ENCODE data around the gene PCSK4. TPM values are rescaled to one million over a fixed set of nuclear protein-coding genes. Genes with fewer than 3 reads are reported as not detected.

PCSK4 gene
- total and polyA plus RNA-seq, 2 of the 13 experiments (the other 11 are each of a cell fraction or from before 2014, with no cell fraction given): 2.0 to 2.7 TPM

DNA sequence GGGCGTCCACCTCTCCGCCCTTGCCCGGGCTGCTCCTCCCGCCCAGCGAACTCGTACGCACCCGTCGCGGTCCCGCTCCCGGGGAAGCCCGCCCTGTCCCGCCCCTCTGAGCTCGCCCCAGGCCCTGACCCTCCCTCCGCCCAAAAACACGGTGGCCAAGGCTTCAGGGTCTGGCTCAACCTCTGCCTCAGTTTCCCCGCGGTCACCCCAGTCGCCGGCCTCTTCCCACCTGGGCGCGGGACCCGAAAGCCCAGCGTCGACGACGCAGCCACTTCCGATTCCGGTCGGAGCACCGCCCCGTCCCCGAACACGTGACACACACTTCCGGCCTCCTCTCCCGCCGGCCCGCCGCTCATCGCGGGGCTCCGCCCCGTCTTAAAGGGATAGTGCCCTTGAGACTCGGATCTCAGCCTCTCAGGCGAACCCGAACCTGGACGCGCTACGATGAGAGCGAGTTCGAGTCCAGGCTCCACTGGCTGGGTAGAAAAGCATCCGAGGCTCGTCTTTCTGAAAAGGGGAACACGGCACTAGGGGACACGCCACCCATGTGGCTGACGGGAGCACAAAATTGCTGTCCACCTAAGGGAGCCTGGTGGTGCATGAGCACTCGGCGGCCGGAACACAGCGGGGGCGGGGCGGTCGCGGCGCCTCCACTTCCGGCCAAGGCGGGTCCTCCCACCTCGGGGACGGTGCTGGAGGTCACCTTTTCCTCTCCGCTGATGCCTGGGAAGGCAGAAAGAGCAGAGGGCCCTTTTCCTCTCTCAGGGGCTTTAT is 11.0 kb downstream of the PCSK4 start, which contains the start of gene C19orf25 (continued):
- TF ChIP-seq, protein P1, sequence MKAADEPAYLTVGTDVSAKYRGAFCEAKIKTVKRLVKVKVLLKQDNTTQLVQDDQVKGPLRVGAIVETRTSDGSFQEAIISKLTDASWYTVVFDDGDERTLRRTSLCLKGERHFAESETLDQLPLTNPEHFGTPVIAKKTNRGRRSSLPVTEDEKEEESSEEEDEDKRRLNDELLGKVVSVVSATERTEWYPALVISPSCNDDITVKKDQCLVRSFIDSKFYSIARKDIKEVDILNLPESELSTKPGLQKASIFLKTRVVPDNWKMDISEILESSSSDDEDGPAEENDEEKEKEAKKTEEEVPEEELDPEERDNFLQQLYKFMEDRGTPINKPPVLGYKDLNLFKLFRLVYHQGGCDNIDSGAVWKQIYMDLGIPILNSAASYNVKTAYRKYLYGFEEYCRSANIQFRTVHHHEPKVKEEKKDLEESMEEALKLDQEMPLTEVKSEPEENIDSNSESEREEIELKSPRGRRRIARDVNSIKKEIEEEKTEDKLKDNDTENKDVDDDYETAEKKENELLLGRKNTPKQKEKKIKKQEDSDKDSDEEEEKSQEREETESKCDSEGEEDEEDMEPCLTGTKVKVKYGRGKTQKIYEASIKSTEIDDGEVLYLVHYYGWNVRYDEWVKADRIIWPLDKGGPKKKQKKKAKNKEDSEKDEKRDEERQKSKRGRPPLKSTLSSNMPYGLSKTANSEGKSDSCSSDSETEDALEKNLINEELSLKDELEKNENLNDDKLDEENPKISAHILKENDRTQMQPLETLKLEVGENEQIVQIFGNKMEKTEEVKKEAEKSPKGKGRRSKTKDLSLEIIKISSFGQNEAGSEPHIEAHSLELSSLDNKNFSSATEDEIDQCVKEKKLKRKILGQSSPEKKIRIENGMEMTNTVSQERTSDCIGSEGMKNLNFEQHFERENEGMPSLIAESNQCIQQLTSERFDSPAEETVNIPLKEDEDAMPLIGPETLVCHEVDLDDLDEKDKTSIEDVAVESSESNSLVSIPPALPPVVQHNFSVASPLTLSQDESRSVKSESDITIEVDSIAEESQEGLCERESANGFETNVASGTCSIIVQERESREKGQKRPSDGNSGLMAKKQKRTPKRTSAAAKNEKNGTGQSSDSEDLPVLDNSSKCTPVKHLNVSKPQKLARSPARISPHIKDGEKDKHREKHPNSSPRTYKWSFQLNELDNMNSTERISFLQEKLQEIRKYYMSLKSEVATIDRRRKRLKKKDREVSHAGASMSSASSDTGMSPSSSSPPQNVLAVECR (CRISPR knock-in tag; IDR thresholded peaks at IDR 0.05; ENCODE audit: borderline replicate concordance): peak; percentile 84; the same call in 1 of the 2 replicates
- TF ChIP-seq, protein P2, sequence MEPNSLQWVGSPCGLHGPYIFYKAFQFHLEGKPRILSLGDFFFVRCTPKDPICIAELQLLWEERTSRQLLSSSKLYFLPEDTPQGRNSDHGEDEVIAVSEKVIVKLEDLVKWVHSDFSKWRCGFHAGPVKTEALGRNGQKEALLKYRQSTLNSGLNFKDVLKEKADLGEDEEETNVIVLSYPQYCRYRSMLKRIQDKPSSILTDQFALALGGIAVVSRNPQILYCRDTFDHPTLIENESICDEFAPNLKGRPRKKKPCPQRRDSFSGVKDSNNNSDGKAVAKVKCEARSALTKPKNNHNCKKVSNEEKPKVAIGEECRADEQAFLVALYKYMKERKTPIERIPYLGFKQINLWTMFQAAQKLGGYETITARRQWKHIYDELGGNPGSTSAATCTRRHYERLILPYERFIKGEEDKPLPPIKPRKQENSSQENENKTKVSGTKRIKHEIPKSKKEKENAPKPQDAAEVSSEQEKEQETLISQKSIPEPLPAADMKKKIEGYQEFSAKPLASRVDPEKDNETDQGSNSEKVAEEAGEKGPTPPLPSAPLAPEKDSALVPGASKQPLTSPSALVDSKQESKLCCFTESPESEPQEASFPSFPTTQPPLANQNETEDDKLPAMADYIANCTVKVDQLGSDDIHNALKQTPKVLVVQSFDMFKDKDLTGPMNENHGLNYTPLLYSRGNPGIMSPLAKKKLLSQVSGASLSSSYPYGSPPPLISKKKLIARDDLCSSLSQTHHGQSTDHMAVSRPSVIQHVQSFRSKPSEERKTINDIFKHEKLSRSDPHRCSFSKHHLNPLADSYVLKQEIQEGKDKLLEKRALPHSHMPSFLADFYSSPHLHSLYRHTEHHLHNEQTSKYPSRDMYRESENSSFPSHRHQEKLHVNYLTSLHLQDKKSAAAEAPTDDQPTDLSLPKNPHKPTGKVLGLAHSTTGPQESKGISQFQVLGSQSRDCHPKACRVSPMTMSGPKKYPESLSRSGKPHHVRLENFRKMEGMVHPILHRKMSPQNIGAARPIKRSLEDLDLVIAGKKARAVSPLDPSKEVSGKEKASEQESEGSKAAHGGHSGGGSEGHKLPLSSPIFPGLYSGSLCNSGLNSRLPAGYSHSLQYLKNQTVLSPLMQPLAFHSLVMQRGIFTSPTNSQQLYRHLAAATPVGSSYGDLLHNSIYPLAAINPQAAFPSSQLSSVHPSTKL (CRISPR knock-in tag; IDR thresholded peaks at IDR 0.05): peak; percentile 23; the same call in 1 of the 2 replicates
- TF ChIP-seq ZNF616 (CRISPR knock-in tag; IDR thresholded peaks at IDR 0.05; ENCODE audit: low read depth) (no peak), ATM (IDR thresholded peaks at IDR 0.05; ENCODE audit: borderline replicate concordance) (no peak), ZFP82 (CRISPR knock-in tag; IDR thresholded peaks at IDR 0.05; ENCODE audit: borderline replicate concordance) (peak; percentile 80; the same call in 1 of the 2 replicates), DNMT1 (CRISPR knock-in tag; IDR thresholded peaks at IDR 0.05) (peak; percentile 49; the same call in 1 of the 2 replicates), TAF15 (IDR thresholded peaks at IDR 0.05; ENCODE audit: low read depth, low read length, poor library complexity, severe bottlenecking) (no peak), NR2C2 (CRISPR knock-in tag; IDR thresholded peaks at IDR 0.05; ENCODE audit: borderline replicate concordance) (no peak; the same call in 1 of the 2 replicates)
- TF ChIP-seq, protein P3, sequence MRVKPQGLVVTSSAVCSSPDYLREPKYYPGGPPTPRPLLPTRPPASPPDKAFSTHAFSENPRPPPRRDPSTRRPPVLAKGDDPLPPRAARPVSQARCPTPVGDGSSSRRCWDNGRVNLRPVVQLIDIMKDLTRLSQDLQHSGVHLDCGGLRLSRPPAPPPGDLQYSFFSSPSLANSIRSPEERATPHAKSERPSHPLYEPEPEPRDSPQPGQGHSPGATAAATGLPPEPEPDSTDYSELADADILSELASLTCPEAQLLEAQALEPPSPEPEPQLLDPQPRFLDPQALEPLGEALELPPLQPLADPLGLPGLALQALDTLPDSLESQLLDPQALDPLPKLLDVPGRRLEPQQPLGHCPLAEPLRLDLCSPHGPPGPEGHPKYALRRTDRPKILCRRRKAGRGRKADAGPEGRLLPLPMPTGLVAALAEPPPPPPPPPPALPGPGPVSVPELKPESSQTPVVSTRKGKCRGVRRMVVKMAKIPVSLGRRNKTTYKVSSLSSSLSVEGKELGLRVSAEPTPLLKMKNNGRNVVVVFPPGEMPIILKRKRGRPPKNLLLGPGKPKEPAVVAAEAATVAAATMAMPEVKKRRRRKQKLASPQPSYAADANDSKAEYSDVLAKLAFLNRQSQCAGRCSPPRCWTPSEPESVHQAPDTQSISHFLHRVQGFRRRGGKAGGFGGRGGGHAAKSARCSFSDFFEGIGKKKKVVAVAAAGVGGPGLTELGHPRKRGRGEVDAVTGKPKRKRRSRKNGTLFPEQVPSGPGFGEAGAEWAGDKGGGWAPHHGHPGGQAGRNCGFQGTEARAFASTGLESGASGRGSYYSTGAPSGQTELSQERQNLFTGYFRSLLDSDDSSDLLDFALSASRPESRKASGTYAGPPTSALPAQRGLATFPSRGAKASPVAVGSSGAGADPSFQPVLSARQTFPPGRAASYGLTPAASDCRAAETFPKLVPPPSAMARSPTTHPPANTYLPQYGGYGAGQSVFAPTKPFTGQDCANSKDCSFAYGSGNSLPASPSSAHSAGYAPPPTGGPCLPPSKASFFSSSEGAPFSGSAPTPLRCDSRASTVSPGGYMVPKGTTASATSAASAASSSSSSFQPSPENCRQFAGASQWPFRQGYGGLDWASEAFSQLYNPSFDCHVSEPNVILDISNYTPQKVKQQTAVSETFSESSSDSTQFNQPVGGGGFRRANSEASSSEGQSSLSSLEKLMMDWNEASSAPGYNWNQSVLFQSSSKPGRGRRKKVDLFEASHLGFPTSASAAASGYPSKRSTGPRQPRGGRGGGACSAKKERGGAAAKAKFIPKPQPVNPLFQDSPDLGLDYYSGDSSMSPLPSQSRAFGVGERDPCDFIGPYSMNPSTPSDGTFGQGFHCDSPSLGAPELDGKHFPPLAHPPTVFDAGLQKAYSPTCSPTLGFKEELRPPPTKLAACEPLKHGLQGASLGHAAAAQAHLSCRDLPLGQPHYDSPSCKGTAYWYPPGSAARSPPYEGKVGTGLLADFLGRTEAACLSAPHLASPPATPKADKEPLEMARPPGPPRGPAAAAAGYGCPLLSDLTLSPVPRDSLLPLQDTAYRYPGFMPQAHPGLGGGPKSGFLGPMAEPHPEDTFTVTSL (CRISPR knock-in tag; IDR thresholded peaks at IDR 0.05; ENCODE audit: borderline replicate concordance): peak; percentile 64
- TF ChIP-seq, protein P4, sequence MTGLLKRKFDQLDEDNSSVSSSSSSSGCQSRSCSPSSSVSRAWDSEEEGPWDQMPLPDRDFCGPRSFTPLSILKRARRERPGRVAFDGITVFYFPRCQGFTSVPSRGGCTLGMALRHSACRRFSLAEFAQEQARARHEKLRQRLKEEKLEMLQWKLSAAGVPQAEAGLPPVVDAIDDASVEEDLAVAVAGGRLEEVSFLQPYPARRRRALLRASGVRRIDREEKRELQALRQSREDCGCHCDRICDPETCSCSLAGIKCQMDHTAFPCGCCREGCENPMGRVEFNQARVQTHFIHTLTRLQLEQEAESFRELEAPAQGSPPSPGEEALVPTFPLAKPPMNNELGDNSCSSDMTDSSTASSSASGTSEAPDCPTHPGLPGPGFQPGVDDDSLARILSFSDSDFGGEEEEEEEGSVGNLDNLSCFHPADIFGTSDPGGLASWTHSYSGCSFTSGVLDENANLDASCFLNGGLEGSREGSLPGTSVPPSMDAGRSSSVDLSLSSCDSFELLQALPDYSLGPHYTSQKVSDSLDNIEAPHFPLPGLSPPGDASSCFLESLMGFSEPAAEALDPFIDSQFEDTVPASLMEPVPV (CRISPR knock-in tag; IDR thresholded peaks at IDR 0.05): peak; percentile 22; the same call in 1 of the 2 replicates

All from HepG2 (cell line).